CD4-positive, alpha-beta T cell treated with Interleukin-4 for 4 hours (primary cell): ENCODE measurements around the gene SRPX.

Source experiments
- DNase-seq: peaks from one replicate; pipeline ENCODE4 v3.0.0-alpha.2; 2020

SRPX gene

DNA sequence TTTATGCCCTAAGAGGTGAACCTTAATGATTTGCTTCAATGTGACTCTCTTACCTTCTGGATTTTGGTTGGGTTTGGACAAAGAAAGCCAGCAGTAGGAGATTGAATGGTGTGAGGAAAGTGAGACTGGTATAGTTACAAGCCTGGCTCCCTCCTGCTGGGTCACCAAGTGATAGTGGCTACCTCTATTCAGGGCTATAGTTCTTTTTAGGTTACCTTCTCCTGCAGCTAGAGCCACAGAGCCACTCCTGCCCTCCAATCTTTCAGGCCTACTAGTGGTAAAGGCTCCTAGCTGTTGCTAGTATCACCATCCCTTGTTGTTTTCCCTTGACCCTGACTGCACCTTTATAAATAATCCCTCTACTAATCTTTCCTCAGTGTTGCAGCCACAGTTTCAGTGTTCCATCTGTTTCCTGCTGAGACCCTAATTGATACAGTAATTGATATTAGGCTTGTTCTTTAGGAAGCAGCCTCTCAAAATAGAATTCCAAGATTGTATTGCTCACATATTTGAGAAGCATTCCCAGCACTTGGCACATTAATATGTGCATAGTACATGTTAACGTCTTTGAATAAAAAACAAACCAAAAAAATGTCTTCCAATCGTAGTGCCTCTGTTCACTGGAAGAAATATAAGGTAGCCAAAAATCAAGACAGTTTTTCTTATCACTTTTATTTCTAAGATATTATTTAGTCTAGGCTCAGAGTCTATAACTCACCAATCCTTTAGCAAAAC, 82.3 kb downstream of the SRPX start:
- DNase-seq = no peak

GRCh38 chrX:38129366-38129765, 91.3 kb downstream of the SRPX start:
- no peak for DNase-seq

- DNase-seq = no peak
Observed at GRCh38 chrX:38127961-38128360, 92.7 kb downstream of the SRPX start.

- DNase-seq = no peak
Observed at GRCh38 chrX:38126179-38126578, 94.5 kb downstream of the SRPX start.

GRCh38 chrX:38124000-38124399, 96.7 kb downstream of the SRPX start:
- no peak for DNase-seq

DNA sequence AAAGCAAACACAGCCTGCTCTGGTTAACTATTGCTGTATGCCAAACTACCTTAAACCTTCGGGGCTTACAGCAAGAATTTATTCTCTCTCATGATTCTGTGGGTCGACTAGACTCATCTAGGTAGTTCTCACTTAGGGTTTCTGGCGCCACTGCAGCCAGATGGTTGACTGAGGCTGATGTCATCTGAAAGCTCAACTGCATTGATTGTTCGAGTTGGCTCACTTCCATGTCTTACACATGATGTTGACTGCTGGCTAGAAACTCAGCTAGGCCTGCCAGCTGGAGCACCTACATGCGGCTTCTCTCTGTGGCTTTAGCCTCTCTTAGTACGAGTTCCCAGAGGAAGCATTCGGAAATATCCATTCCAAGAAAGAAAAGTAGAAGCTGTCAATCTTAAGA, 103.2 kb downstream of the SRPX start:
- DNase-seq = no peak

DNA sequence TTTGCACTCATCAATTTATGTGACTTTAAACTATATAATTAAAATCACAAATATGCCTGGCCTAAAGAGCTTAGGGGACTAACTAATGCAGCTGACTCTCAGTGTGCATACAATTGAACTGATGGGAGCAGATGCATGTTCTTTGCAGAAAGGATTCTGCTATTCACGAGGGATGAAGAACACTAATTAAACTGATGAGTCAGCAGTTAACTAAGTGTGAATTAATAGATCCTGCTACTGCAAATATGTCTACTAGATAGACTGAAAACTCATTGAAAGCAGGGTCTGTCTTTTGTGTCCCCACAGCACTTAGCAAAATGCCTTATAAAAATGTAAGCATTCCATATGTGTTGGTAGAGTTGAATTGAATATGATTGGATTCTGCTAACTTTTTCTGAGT, 104.0 kb downstream of the SRPX start:
- no peak for DNase-seq

- DNase-seq = no peak
Observed at GRCh38 chrX:38112566-38112965, 108.1 kb downstream of the SRPX start.

DNA sequence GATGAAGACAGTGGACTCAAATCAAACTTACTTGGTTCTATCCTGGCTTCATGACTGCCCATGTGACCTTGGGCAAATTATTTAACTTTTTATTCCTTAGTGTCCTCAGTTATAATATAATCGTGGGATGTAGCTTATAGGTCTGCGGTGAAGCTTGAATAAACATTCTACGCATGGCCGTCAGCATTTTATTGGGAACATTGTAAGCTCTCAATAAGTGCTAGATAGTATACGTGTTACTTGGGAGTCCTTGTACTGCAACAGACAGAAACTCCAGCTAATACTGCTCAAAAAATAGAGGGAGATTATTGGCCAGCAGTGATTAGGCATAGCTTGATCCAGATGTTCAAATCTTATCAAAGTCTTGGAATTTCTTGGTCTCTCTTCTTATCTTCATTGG, 109.5 kb downstream of the SRPX start:
- no peak for DNase-seq

DNA sequence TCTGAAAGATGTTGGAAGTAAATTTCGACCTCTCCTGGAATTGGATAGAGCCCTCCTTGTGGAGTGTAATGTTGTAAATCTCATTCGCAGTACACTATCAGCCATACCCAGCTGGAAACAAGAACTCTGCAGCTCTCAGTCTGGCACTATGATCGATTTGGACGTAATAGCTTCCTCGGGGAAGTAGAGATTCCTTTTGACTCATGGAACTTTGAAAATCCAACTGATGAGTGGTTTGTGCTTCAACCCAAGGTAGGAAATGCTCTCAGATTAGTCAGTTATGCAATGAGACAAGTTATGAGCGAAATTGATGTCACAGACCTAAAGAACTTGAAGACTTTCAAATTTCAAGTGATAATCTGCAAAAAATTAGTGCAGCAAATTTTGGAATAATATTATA, 110.4 kb downstream of the SRPX start:
- DNase-seq = no peak

DNA sequence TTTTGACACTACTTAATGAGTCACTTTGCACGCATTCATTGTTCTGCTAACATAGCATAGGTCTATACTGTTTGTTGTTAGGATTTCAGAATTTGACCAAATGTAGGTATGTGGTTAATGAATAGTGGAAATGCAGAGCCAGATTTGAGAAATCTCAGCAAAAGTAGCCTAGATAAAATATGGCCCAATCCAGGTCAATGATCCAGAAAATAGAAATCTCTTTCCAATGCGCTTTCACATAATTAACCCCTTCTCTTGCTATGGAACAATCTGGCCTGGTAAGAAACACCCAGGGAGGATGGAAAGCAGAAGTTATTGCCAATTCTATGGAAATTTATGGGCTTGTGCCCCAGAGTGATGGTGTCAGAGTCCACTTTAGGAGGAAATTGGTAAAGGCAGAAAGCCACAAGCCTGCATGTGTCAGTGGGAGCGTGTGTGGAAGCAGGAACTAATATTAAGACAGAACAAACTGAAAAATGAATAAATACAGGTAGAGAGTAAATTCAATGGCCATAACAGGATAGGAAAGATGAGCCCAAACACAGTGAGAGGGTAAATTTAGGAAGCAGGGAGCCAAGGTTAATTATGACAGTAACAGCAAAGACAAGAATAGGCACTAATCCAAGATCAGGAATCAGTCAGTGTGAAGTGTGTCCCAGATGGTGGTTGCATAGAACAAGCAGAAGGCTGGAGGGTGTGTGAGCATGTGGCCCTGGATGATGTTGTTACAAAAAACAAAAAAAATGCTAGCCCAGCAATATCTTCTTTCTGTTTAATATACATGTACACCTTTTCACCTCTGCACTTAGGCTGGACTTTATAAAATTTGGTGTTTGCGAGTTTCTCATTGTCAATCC, 111.4 kb downstream of the SRPX start:
- DNase-seq = no peak

DNA sequence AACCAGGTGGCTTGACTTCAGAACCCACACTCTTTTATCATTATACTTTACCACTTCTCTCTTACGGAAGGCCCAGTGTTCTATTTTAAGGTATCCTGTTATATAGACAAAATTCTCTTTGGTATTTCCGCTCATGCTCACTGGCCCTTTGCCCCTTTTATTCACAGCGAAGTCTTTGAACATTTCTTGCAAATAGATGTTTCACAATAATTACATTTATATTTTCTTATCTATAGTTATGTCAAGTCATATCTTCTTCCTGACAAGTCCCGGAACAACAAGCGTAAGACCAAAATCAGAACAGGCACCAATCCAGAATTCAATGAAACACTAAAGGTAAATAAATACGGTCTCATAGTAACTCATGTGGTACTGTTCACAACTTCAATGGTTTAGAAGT, 112.3 kb downstream of the SRPX start:
- DNase-seq = no peak

DNA sequence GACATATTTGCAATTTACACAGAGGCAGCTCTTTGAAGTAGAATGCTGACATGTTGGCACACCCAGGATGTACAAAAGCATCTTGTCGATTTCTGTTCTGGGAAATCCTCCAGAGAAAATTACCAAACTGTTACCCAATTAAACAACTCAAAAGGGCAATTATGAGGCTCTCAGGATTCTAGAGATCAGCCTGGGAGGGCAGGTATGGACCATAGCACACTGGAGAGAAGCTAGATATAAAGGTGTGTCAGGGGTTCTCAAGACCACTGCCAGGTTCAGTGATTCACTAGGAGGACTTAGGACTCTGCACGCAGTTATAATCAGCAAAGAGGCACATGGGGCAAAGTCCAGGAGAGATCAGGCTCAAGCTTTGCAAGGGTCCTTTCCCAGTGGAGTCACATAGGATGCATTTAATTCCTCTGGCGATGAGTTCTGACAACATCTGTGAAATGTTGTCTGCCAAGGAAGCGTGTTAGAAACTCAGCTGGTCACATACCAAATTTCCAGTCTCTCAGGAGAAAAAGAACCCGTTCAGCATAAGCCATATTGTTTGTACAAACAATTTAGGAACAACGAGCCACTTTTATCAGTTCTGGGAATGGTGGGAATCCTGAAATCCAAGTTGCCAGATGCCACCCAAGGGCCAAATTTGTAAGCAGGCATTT, 113.5 kb downstream of the SRPX start:
- DNase-seq = no peak

DNA sequence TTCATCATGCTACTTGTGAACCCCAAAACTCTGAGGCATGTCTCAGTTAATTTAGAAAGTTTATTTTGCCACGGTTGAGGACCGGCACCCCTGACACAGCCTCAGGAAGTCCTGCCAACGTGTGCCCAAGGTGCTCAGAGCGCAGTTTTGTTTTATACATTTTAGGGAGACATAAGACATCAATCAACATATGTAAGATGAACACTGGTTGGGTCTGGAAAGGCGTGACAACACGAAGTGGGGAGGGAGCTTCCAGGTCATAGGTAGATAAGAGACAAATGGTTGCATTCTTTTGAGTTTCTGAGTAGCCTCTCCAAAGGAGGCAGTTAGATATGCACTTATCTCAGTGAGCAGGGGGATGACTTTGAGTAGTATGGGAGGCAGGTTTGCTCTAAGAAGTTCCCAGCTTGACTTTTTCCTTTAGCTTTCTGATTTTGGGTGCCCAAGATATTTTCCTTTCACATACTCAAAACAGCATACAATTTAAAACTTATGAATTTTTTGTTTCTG, 115.4 kb downstream of the SRPX start:
- DNase-seq = no peak

DNA sequence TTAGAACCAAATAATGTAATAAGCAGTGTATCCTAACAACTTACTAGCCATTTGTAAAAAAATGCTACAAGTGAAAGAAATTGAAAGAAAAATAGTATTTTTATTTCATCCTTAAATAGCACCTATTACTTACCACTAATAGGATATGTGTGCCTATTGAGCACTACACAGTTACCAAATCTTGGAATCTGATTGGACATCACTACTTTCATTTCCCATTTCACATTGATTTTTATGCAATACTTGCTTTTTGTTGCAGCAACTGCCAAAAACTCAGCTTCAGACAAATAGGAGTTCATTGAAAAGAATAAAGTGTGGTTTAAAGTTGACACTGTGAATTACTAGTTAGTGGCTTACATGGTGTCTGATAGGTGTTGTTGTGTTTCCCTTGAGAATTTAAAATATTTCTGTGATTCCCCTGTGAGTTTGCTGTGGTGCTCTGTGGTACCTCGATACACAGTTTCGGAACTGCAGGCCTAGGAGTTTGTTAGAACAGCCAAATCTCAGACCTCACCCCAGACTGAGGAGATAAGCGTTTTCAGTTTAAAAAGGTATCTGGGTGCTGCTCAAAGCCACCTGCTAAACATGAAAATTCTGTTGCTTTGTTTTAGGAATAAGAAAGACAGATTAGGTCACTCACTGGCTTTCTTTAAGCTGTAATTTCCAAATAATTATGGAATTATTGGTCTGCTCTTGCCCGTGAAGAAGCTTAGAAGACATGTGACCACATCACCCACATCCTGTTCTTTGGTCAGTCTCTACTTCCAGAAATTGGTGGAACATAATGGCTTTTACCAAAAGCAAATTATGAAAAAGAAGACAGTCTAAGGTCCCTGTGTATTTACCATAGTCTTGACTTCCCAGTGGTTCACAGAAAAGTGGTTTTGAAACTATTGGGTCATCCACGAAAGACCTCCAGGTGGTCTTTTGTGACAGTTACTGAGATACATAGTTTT, 116.5 kb downstream of the SRPX start:
- no peak for DNase-seq

DNA sequence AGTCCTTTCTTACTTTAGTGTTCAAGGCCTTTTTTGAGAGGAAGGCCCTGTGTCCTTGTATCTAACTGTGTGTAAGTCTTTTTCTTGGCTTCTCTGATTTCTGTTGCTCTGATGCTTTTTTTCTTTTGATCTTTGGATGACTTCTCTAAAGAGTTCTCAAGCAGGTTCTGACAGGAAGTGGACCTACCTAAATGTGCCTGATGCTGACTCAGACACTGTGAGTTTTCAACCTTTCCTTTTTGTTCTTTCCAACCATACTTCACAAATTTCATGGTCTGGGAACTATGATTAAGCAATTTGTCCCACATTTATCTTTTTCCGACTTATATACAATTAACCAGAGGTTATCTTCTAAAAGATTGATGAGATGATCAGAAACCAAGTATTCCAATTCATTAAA, 117.8 kb downstream of the SRPX start:
- no peak for DNase-seq

- no peak for DNase-seq
Observed at GRCh38 chrX:38102240-38102639, 118.4 kb downstream of the SRPX start.

GRCh38 chrX:38099688-38100087, 121.0 kb downstream of the SRPX start:
- DNase-seq = no peak
